PFSK-1 (cell line): Measurements from ENCODE around the gene CTRB1.

Experiments
- POLR2AphosphoS5 ChIP-seq: IDR thresholded peaks from 2 replicates; pipeline ENCODE4 v1.6.1; 2012; ENCODE audit warnings: low read depth, mild to moderate bottlenecking, control low read depth, low read length, moderate library complexity
- REST ChIP-seq, 2 experiments: IDR thresholded peaks; 2 replicates each; pipeline versions ENCODE4 v1.6.1 to v1.8.0; 2011 to 2012; ENCODE audit warnings: low read depth in 2 of 2, low read length in 2 of 2, control low read depth in 1 of 2, inconsistent platforms in 1 of 2, mild to moderate bottlenecking in 1 of 2, moderate library complexity in 1 of 2; ENCODE audit not compliant: insufficient read depth in 1 of 2
- TAF1 ChIP-seq: IDR thresholded peaks from 2 replicates; pipeline ENCODE4 v1.6.1; 2012; ENCODE audit warnings: low read length, control low read depth, borderline replicate concordance; ENCODE audit not compliant: insufficient read depth

DNA sequence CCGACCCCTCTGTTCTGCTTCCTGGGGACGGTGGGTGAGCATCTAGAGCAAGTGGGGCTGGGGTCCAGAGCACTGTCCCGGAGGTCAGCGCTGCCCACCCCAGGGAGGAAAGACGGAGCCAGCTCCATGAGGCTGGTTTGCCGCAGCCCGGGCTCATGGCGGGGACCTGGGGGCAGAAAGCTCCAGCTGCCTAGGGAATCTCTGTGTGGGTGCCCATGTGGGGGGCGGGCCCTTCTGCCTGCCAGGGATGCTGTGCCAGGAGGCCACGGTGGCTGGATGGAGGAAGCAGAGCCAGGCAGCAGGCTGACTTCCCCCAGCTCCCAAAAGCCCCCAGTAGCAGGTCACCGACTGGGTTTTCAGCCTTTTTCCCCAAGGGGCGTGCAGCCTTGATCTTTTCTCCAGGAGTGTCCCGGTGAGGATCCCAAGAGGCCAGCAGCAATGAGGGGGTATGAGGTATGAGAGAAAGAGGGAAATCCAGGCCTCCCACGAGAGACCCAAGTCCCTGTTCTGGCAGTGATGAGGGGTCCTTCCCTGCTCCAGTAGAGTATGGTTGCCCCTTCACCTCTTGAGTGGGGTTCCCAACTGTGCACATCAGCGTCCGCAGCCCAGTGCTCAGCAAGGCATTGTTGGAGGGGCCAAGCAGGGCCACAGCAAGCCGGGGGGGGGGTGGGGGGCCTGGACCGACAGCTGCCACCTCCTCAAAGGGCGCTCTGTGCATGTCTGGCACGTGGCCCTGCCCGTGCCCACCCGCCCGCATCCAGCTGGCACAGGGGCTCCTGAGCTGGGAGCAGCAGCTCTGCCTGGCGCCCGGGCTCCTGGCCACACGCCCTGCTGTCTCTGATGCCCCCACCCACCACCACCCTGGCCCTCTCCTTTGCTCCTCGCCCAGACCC is 48.2 kb downstream of the CTRB1 start:
- TF ChIP-seq POLR2AphosphoS5 (no peak), TAF1 (no peak), REST (IDR thresholded peaks at IDR 0.05; ENCODE audit: insufficient read depth in 1 of 2, low read depth in 2 of 2, low read length in 2 of 2) (no peak)
